EH (cell line): ENCODE measurements around the gene FANCC.

Source experiments
- DNase-seq: peaks from one replicate; pipeline ENCODE4 v3.0.0-alpha.2; 2015; ENCODE audit warnings: low read depth

The FANCC gene

DNA sequence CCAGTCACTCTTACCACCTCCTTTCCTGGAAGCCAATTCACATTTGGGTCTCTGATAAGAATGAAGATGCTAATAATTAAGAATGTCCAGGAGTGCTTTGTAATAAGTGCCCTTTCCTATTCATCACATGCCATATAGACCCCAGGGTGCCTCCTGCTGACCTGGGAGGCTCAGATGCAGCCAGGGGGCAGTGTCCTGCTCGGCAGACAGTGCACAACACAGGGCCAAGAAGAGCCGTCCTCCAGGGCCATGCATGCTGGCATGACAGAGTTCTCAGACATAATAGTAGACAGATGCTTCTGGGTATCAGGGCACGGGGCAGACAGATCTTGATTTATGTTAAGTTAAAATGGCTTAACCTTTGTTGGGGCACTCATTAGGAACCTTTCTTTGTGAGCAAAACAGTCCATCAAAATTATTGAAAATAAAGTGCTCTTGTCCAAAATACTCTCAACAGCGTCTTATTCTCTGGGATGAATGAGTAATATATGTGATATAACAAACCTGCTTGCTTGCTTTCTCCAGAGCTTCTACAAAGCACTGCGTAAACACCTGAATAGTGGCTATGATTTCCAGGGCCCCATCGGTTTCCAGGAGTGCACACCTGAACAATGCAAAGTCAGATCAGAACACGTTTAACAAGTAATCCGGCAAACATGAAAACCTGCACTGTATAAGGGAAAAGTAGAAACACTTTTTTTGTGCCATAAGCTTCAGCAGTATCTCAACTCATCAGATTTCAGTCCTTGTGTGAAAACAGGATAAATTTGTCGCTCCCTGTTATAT lies 192.7 kb downstream of the FANCC start:
- DNase-seq: no peak

GRCh38 chr9:95120781-95121370 lies 196.6 kb downstream of the FANCC start:
- DNase-seq: no peak

- no peak for DNase-seq
Observed at GRCh38 chr9:95118596-95118995, 198.9 kb downstream of the FANCC start.

DNA sequence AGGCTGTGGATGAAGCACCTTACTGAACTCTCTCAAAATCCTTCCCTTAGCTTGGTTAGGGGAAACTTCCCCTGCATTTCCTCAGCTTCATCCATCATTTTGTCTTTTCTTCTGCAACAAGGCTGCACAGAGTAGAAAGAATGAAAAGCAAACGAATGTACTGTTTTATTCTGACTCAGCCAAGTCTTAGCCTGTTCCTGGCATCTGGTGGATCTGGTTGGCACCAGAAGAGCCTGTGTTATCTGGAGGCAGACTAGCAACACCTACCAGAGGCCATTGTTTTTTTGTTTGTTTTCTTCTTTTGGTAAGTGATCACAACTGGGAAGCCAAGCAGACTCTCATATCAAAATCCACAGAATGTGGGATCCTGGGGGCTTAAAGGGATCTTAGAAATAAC lies 200.7 kb downstream of the FANCC start:
- no peak for DNase-seq

DNA sequence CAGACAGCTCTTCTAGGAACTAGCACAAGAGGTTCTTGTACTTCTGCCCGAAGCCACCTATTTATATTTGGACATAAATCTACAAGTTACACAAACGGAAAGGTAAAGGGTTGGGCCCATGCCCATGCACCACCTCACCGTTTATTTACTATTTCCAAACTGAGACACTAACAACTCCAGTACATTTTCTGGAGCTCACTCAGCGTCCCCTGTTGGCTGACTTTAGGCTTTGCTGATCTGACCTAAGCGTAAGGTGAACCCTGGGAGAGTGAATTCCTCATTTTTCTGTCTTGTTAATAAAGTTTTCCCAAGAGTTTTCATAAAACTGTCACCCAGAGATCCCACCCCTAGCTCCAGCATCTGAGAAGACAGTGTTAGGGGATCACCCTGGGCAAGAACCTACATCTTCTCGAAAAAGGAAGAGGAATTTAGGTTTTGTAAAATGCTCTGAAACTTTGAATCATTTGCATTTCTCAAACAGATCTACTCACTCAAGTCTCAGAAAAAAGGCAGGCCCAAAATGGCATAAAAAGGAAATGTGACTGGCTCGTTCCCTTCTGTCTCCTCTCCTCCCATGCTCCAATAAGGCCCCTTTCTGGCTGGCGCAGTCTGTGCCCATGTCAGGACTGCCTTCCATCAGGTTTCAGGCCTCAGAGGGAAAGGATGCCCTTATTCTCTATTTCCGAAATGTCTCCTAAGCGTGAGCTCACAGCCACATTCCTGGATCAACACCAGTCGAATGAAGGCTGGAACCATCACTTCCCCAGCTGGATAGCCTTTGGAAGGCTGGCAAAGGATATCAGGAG lies 201.3 kb downstream of the FANCC start:
- DNase-seq: no peak

GRCh38 chr9:95115104-95115503 lies 202.4 kb downstream of the FANCC start:
- DNase-seq: no peak

DNA sequence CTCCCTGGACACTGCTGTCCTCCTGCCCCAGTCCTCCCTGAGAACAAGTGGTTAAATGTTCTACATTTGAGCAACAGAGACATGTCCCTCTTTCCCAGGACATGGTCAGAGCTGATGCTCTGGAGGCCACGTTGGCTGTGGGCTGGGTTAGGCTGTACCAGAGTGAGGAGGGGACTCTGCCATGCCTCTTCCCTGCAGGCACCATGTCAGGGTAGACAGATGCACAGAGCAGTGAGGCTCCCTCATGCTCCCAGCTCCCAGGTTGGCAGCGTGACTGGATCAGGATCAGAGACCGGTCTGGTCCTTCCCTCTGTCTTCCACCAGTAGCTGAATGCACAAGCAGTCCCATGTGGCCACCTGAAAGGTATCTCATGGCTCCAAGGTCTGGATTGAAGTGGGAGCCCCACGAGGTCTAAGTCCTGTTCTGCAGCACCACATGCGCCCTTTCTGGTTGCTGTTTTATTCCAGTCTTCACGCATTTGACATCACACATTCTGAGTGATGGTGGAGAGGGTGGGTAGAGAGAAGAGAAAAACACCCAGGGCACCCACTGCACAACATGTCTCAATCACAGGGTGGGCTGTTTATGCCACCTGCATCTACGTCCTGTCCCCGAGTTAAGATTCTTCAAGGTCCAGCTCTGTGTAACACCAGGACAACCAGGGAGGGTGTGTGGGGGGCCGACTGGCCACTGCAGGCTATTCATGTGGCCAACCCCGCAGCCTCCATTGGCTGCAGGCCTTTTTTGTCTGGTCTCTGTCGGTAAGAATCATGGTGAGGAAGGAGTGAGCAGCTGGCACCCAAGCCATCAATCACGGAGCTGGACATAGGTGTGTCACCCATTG lies 204.9 kb downstream of the FANCC start:
- DNase-seq: no peak

DNA sequence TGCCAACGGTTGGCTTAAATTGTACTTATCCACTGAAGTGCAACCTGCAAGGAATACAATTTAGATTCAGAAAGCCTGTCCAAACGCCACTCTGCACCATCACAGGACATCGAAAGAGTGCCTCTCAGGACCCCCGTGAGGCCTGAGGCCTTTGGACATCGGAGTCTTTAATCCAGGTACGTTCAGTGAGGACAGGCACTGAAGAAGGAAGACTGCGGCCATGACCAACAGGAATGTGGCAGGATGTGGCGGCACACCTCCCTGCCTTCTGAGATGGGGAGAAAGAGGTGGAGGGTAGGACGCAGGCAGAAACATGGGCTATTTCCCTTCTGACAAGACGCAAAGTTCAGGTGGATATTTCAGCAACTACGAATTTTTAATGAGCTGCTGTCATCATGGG lies 205.8 kb downstream of the FANCC start:
- no peak for DNase-seq

DNA sequence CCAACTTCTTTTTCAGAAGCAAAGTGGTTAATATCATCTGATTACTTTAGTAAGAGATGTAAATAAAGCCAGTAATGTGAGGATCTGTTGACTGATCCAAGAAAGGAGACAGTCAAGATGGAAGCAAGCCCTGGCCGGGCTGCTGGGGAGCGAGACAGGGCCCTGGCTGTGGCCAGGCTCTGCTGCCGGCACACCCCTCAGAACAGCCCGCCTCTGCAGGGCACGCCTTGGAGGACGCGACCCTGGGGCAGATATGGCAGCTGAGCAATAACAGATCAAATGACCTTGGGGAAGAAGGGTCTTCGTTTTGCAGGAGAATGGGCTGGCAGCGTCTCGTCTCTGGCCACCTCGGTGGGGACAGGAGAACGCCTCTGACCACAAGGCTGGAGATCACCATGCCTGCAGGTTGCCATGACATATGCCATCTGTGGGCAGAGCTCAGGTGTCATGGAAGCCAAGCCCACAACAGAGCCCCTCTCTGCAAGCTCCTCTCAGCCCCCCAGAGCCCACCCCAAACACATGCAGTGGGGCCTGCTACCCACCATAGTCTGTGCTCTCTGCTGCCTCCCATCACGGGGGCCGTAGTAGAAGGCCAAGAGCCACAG lies 206.5 kb downstream of the FANCC start:
- no peak for DNase-seq

DNA sequence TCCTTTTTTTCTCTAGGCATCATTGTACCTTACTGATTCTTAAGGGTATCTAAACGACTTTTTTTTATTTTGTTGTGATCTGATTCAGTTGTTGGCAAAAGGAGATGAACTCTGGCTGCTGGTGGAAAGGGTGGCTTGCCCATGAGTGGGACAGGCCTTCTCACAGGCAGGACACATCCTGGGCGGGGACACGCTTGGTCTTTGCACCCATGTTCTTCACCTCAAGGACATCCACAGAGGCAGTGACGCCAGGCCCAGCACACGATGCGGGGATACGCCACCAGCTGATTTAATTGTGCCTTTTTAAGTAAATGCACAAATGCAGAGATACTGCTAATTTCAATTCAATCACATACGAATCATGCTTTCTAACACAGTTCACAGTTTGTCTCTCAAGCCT lies 208.1 kb downstream of the FANCC start:
- DNase-seq: no peak

DNA sequence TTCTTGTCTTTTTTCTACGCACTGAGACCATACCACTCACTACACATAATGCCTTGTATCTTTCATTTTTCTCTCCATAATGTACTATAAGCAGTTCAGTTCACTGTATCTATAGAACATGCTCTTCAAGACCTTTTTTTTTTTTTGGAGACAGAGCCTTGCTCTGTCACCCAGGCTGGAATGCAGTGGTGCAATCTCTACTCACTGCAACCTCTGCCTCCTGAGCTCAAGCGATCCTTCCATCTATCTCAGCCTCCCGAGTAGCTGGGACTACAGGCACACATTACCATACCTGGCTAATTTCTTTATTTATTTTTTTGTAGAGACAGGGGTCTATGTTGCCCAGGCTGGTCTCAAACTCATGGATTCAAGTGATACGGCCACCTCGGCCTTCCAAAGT lies 208.7 kb downstream of the FANCC start:
- DNase-seq: peak; percentile 47

GRCh38 chr9:95107976-95108375 lies 209.5 kb downstream of the FANCC start:
- DNase-seq: peak; percentile 64

GRCh38 chr9:95107001-95107749 lies 210.3 kb downstream of the FANCC start:
- peak; percentile 92 for DNase-seq

- DNase-seq: no peak
Observed at GRCh38 chr9:95105519-95106287, 211.8 kb downstream of the FANCC start.

DNA sequence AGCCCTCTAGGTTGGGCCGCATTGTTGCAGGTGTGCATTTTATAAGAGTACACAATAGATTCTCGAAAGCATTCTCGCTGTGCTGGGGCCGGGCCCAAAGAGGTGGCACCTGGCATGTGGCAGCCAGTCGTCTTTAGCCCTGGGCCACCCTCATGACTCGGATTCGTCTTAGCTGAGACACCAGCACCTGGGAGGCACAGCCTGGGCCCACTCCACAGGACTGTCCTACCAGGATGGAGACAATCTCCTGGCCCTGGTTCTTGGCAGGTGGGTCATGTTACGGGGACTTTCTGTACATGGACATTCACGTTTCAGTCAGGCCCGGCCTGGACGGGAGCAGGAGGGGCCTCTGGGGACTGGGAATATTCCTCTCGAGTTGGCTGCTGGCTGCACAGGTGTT lies 212.5 kb downstream of the FANCC start:
- no peak for DNase-seq

DNA sequence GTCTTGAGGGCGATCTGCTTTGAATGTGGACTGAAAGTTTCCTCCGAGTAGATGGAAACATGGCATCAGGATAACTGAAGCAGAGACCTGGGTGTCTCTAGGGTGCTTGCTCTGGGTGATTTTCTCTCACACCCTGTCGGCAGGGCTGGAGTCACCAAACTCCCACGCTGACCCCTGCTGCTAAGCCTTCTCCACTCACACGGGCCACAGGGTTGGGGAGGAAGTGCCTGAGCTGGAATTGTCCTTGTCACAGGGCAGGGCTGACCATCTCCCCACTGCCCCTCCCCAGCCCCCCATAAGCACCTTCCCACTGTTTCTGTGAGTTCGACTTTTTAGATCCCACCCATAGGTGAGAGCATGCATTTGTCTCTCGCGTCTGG lies 212.9 kb downstream of the FANCC start:
- no peak for DNase-seq

DNA sequence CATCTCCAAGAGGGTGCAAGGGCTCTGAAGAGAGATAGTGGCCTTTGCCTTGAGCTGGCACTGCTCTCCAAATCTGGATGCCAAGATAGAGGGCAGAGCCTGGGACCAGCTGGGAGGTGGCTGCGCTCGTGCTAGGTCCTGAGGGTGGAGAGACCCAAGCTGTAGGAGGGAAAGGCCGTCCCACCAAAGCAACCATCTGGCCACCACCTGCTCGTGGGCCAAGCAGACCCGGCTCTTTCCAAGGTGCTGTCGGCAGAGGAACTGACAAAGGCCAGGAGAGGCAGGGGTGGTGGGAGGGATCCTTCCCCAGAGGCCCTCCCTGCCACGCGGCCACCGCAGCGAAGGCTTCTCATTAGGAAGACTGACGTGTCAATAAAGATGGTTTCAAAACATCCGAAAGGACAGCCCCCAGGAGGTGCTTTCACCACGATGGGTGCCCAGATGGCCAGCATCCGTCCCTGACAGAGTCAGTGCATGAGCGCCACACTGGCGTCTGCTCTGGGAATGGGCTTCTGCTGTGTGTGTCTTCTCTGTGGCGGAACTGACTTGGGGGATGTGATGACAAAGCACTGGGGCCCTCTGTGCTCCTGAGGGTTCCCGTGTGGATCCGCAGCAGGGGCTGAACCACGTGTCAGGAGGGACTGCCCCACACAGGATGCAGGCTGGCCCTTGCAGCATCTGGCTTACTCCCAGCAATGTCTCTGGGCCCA lies 213.5 kb downstream of the FANCC start:
- DNase-seq: peak; percentile 35

- peak; percentile 41 for DNase-seq
Observed at GRCh38 chr9:95103281-95103771, 214.2 kb downstream of the FANCC start.

GRCh38 chr9:95102572-95102971 lies 214.9 kb downstream of the FANCC start:
- DNase-seq: no peak
